HG03045 (cell line): Measurements from ENCODE around the gene CRIM1.

Source experiments
- ATAC-seq: cut with Tn5 transposase; IDR thresholded peaks from one replicate; pipeline ENCODE4 v1.9.1; 2021; ENCODE audit warnings: mild to moderate bottlenecking, moderate library complexity; ENCODE audit not compliant: unreplicated experiment

The CRIM1 gene

GRCh38 chr2:36451512-36451911 lies 95.9 kb downstream of the CRIM1 start:
- no peak for ATAC-seq

- ATAC-seq, result no peak
These were observed 96.7 kb downstream of the CRIM1 start for GRCh38 chr2:36452260-36452659.

- ATAC-seq, result no peak
These were observed 98.1 kb downstream of the CRIM1 start for GRCh38 chr2:36453652-36454051.

- ATAC-seq, result no peak
These were observed 99.4 kb downstream of the CRIM1 start for GRCh38 chr2:36455011-36455410.

- no peak for ATAC-seq
These were observed 100.2 kb downstream of the CRIM1 start for GRCh38 chr2:36455788-36456187.

GRCh38 chr2:36456227-36457175 lies 100.9 kb downstream of the CRIM1 start:
- no peak for ATAC-seq

GRCh38 chr2:36458106-36458505 lies 102.5 kb downstream of the CRIM1 start:
- no peak for ATAC-seq

GRCh38 chr2:36459725-36460137 lies 104.2 kb downstream of the CRIM1 start:
- ATAC-seq, result no peak

- no peak for ATAC-seq
These were observed 105.6 kb downstream of the CRIM1 start for GRCh38 chr2:36461039-36461681.

GRCh38 chr2:36462311-36462935 lies 106.8 kb downstream of the CRIM1 start:
- no peak for ATAC-seq

- no peak for ATAC-seq
These were observed 107.8 kb downstream of the CRIM1 start for GRCh38 chr2:36463365-36463764.

GRCh38 chr2:36464006-36464721 lies 108.6 kb downstream of the CRIM1 start:
- ATAC-seq, result no peak

GRCh38 chr2:36466135-36466534 lies 110.6 kb downstream of the CRIM1 start:
- ATAC-seq, result no peak

GRCh38 chr2:36468463-36469105 lies 113.0 kb downstream of the CRIM1 start:
- no peak for ATAC-seq

- no peak for ATAC-seq
These were observed 113.5 kb downstream of the CRIM1 start for GRCh38 chr2:36469106-36469477.

- ATAC-seq, result no peak
These were observed 114.1 kb downstream of the CRIM1 start for GRCh38 chr2:36469710-36470109.

GRCh38 chr2:36473230-36473629 lies 117.7 kb downstream of the CRIM1 start:
- no peak for ATAC-seq

- ATAC-seq, result no peak
These were observed 120.8 kb downstream of the CRIM1 start for GRCh38 chr2:36476411-36476810.

- ATAC-seq, result no peak
These were observed 121.7 kb downstream of the CRIM1 start for GRCh38 chr2:36477315-36477714.

- no peak for ATAC-seq
These were observed 122.2 kb downstream of the CRIM1 start for GRCh38 chr2:36477746-36478145.

GRCh38 chr2:36478332-36478738 lies 122.8 kb downstream of the CRIM1 start:
- no peak for ATAC-seq
